Smooth muscle cell (in vitro differentiated cells): Measurements from ENCODE around the gene CASZ1. TPM values are rescaled to one million over a fixed set of nuclear protein-coding genes. Genes with fewer than 3 reads are reported as not detected.

Source experiments
- DNase-seq: peaks from one replicate; lab custom pipeline; 2025; ENCODE audit not compliant: unreplicated experiment; lab: John Stamatoyannopoulos, UW
- H2AFZ ChIP-seq: fragments of 200-600 bp; sonication (generic); 2 replicates; pipeline ENCODE4 v1.6.0; 2016; ENCODE audit warnings: antibody characterized with exemption, low read depth, mild to moderate bottlenecking
- H3F3A ChIP-seq: fragments of 200-600 bp; sonication (generic); 2 replicates; pipeline ENCODE4 v1.6.0; 2017; ENCODE audit warnings: antibody characterized with exemption, low read depth
- H3K27ac ChIP-seq: fragments of 200-600 bp; sonication (generic); 2 replicates; pipeline ENCODE4 v1.5.1; 2016; ENCODE audit warnings: low read depth, mild to moderate bottlenecking
- H3K27me3 ChIP-seq: fragments of 200-600 bp; sonication (generic); 2 replicates; pipeline ENCODE4 v1.6.1; 2016; ENCODE audit warnings: low read depth, mild to moderate bottlenecking
- H3K36me3 ChIP-seq: fragments of 200-600 bp; sonication (generic); 2 replicates; pipeline ENCODE4 v1.5.1; 2016; ENCODE audit warnings: low read depth
- H3K4me1 ChIP-seq: fragments of 200-600 bp; sonication (generic); 2 replicates; pipeline ENCODE4 v1.5.1; 2016; ENCODE audit warnings: low read depth
- H3K4me2 ChIP-seq: fragments of 200-600 bp; sonication (generic); 2 replicates; pipeline ENCODE4 v1.6.0; 2016; ENCODE audit warnings: mild to moderate bottlenecking
- H3K4me3 ChIP-seq: fragments of 200-600 bp; sonication (generic); 2 replicates; pipeline ENCODE4 v1.5.1; 2016; ENCODE audit warnings: mild to moderate bottlenecking
- H3K79me2 ChIP-seq: fragments of 200-600 bp; sonication (generic); 2 replicates; pipeline ENCODE4 v1.6.0; 2016; ENCODE audit warnings: low read depth, mild to moderate bottlenecking
- H3K9ac ChIP-seq: fragments of 200-600 bp; sonication (generic); 2 replicates; pipeline ENCODE4 v1.6.0; 2016; ENCODE audit warnings: low read depth
- H3K9me3 ChIP-seq: fragments of 200-600 bp; sonication (generic); replicated peaks from 2 replicates; pipeline ENCODE4 v1.5.1; 2016; ENCODE audit warnings: low read depth
- H4K20me1 ChIP-seq: fragments of 200-600 bp; sonication (generic); 2 replicates; pipeline ENCODE4 v1.6.0; 2016; ENCODE audit warnings: low read depth
- WGBS: methylation state at CpG from one replicate; pipeline ENCODE4 v1.1.7; 2016; ENCODE audit warnings: low lambda C conversion rate; 5-methylcytosine and 5-hydroxymethylcytosine counted together
- polyA plus RNA-seq: library from polyadenylated mRNA; unstranded; fragments of >200 nt; fragmentation: Nextera tagmentation; extraction: Ambion mirVana; gene quantifications from 2 replicates; pipeline ENCODE4 v1.2.1, GENCODE V29; 2016
- total RNA-seq: library from RNA; depleted of rRNA; stranded (reverse); fragments of >200 nt; gene quantifications from 2 replicates; pipeline ENCODE4 v1.2.3, GENCODE V29; 2014
- TF ChIP-seq, protein P1 (sequence below): fragments of 200-600 bp; sonication (generic); IDR thresholded peaks from 2 replicates; pipeline ENCODE4 v1.5.1; 2017; ENCODE audit warnings: borderline replicate concordance, mild to moderate bottlenecking, antibody characterized with exemption; ENCODE audit not compliant: insufficient read depth, poor library complexity, severe bottlenecking

CASZ1 gene
- total and polyA plus RNA-seq, 2 experiments from 2014 or later = 0.70 to 1.9 TPM

DNA sequence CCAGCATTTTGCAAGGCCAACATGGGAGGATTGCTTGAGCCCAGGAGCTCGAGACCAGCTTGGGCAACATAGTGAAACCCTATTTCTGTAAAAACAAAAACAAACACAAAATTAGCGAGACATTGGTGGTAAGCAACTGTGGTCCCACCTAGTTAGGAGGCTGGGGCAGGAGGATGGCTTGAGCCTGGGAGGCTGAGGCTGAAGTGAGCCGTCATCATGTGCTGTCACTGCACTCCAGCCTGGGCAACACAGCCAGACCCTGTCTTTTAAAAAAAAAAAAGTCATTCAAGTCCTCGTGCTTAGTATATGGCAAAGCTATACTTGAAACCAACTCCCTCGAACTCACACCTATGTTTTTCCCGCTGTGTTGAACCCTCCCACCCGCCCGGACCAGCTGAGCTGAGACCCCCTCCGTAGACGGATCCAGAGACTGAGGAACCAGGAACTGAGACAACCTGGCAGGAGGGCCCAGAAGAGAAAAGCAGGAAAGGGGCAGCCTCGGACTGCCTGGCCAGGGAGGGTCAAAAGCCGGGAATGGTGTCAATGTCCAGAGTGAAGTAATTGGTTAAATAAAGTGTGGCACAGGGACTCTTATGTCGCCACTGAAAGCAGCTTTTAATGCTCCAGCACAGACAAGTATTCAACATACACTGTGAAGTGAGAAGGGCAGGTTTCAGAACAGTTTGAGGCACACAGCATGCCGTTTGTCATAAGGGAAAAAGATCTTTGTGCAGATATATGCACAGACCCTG, 32.8 kb upstream of the CASZ1 start:
- no peak overlapping the region for H3K27ac ChIP-seq
- H3K4me1 ChIP-seq = no peaks in the 10 kb centered on the region
- no peaks in the 10 kb centered on the region for H4K20me1 ChIP-seq
- H3K9ac ChIP-seq = no peak overlapping the region
- no peaks in the 10 kb centered on the region for H3K36me3 ChIP-seq
- H3K4me2 ChIP-seq = no peak overlapping the region
- H3F3A ChIP-seq = no peaks in the 10 kb centered on the region
- WGBS = 83% methylated on average over 14 of the region's 14 CpGs
- H3K79me2 ChIP-seq = no peaks in the 10 kb centered on the region
- TF ChIP-seq, protein P1, sequence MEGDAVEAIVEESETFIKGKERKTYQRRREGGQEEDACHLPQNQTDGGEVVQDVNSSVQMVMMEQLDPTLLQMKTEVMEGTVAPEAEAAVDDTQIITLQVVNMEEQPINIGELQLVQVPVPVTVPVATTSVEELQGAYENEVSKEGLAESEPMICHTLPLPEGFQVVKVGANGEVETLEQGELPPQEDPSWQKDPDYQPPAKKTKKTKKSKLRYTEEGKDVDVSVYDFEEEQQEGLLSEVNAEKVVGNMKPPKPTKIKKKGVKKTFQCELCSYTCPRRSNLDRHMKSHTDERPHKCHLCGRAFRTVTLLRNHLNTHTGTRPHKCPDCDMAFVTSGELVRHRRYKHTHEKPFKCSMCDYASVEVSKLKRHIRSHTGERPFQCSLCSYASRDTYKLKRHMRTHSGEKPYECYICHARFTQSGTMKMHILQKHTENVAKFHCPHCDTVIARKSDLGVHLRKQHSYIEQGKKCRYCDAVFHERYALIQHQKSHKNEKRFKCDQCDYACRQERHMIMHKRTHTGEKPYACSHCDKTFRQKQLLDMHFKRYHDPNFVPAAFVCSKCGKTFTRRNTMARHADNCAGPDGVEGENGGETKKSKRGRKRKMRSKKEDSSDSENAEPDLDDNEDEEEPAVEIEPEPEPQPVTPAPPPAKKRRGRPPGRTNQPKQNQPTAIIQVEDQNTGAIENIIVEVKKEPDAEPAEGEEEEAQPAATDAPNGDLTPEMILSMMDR = no peak
- no peak overlapping the region for H3K4me3 ChIP-seq
- no peak for DNase-seq
- no peaks in the 10 kb centered on the region for H3K9me3 ChIP-seq
- H2AFZ ChIP-seq = no peak overlapping the region
- H3K27me3 ChIP-seq = peaks cover 1% of the 10 kb centered on the region

DNA sequence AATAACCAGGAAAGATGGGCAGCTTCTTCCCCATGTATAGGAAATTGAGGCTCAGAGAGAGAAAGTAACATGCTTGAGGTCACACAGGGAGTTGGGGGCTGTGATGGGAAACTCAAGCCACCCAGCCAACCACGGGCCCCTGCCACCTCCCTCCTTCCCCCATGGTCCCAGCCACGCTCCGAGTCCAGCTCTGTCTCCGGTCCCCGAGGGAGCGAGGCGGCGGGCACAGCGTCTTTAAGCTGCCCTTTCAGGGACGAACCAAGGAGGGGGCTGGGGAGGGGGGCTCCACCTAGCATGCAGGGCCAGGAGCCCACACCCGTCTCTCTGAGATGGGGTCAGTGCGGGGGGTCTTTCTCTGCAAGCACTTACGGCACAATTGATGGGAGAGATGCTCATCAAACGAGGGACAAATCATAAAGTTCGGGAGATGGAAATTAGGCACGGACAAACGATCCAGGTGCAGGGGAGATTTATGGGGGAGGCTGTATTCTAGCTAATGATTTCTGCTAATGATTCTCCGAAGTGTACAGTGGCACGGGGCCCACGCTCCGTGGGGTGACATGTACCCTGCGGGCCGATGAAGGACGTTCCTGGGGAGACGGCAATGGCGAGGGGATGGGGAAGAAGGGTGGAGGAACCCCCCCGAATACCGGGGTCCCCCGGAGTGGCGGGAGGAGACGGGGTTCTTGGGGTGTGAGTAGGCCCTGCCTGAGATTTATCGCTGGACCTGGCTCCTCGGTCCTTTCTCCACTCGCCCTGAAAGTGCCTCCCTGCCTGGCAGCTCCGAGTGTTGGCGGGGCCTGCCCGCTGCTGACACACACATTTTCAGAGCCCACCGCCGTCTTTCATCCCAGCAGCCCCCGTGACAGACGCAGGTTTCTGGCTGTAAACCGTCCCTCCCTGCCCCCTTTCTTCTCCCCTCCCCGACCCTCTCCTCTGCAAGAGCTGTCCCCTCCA, 31.2 kb upstream of the CASZ1 start:
- Histone ChIP-seq H3K79me2 (no peaks in the 10 kb centered on the region), H3K27me3 (no peaks in the 10 kb centered on the region), H3F3A (no peaks in the 10 kb centered on the region), H3K9me3 (no peaks in the 10 kb centered on the region), H3K4me3 (no peak overlapping the region), H4K20me1 (no peaks in the 10 kb centered on the region), H3K27ac (no peak overlapping the region), H3K4me2 (no peak overlapping the region), H3K4me1 (no peaks in the 10 kb centered on the region), H3K36me3 (no peaks in the 10 kb centered on the region), H3K9ac (no peak overlapping the region), H2AFZ (no peak overlapping the region)
- TF ChIP-seq, protein P1 = no peak
- no peak for DNase-seq
- WGBS = 90% methylated on average over 40 of the region's 43 CpGs

DNA sequence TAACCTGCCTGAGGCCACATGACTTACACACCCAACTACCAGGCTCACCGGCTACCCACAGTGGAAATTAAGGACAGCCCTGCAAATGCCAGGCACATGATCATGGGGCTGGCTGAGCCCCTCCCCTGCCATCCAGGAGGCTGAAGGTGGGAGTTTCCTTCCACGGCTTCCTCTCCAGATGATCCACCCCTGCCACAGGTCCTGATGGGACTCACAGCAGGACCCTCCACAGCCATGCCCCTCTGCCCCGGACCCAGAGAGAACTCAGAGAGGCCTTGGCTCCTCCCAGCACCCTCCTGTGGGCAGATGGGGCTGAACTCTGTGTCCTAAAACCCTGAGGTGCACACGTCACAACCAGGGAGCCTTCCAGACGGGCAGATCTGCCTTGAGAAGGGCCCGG, 29.1 kb upstream of the CASZ1 start:
- H3K4me3 ChIP-seq = no peak overlapping the region
- no peak overlapping the region for H2AFZ ChIP-seq
- DNase-seq = no peak
- H3K9ac ChIP-seq = no peak overlapping the region
- no peak overlapping the region for H3K27ac ChIP-seq
- no peak overlapping the region for H3K4me2 ChIP-seq
- H3K79me2 ChIP-seq = no peaks in the 10 kb centered on the region
- no peaks in the 10 kb centered on the region for H3K9me3 ChIP-seq
- no peaks in the 10 kb centered on the region for H3K36me3 ChIP-seq
- no peaks in the 10 kb centered on the region for H3K4me1 ChIP-seq
- WGBS = 86% methylated on average over 6 of the region's 6 CpGs
- TF ChIP-seq, protein P1 = no peak
- H3F3A ChIP-seq = no peaks in the 10 kb centered on the region
- H4K20me1 ChIP-seq = no peaks in the 10 kb centered on the region
- H3K27me3 ChIP-seq = no peaks in the 10 kb centered on the region
